Calu3 (cell line): ENCODE measurements around the gene TREML2. TPM values are rescaled to one million over a fixed set of nuclear protein-coding genes. Genes with fewer than 3 reads are reported as not detected.
A peak's percentile ranks its signal among the peaks of the same experiment; 100 is the strongest.

Experiments
- BruUV-seq: library from RNA; stranded (reverse); fragments of 400-500 nt; replicated peaks from 2 replicates; lab custom pipeline; 2021; lab: Mats Ljungman, UMichigan
- CTCF ChIA-PET: fragments of 300-600 bp; sonication (Branson Sonifier 250); formaldehyde crosslinking; loops from one replicate; lab custom pipeline; 2022; ENCODE audit warnings: antibody characterized with exemption; lab: Charles Lee
- DNase-seq: peaks from one replicate; pipeline ENCODE4 v3.0.0; 2022
- H3K27ac Mint-ChIP-seq: one replicate; pipeline ENCODE4 v1.8.0; 2022; ENCODE audit warnings: mixed read lengths; ENCODE audit not compliant: unreplicated experiment
- H3K27me3 Mint-ChIP-seq: one replicate; pipeline ENCODE4 v1.8.0; 2022; ENCODE audit warnings: mixed read lengths; ENCODE audit not compliant: unreplicated experiment
- H3K36me3 Mint-ChIP-seq: one replicate; pipeline ENCODE4 v1.8.0; 2022; ENCODE audit warnings: mild to moderate bottlenecking, moderate library complexity, mixed read lengths; ENCODE audit not compliant: insufficient read depth, unreplicated experiment
- H3K4me1 Mint-ChIP-seq: one replicate; pipeline ENCODE4 v1.8.0; 2022; ENCODE audit warnings: mild to moderate bottlenecking, low read depth, mixed read lengths; ENCODE audit not compliant: unreplicated experiment
- H3K4me3 Mint-ChIP-seq: one replicate; pipeline ENCODE4 v1.8.0; 2022; ENCODE audit warnings: mild to moderate bottlenecking, low read depth, moderate library complexity, mixed read lengths; ENCODE audit not compliant: unreplicated experiment
- H3K9me3 Mint-ChIP-seq: one replicate; pipeline ENCODE4 v1.8.0; 2022; ENCODE audit warnings: low read depth, mixed read lengths; ENCODE audit not compliant: unreplicated experiment
- CTCF ChIP-seq: fragments of 200-600 bp; IDR thresholded peaks from one replicate; pipeline ENCODE4 v1.8.0; 2022; ENCODE audit warnings: antibody characterized with exemption; ENCODE audit not compliant: unreplicated experiment
- intact Hi-C: fragments of 100-400 bp; cut with micrococcal nuclease; formaldehyde crosslinking; loops from one replicate; pipeline ENCODE4 v1.10.0; 2022; ENCODE audit not compliant: unreplicated experiment
- total RNA-seq: library from RNA; stranded (reverse); gene quantifications from 2 replicates; pipeline ENCODE4 v1.2.3, GENCODE V29; 2022

Gene TREML2
- total RNA-seq, 1 experiment from 2014 or later, result not detected

- no peak for TF ChIP-seq CTCF
- Mint-ChIP-seq H3K4me1 (no peaks in the 10 kb centered on the region), H3K4me3 (no peak overlapping the region), H3K36me3 (no peaks in the 10 kb centered on the region), H3K9me3 (no peaks in the 10 kb centered on the region), H3K27me3 (peaks cover 64% of the 10 kb centered on the region), H3K27ac (no peak overlapping the region)
- no TSS peak for BruUV-seq
- CTCF ChIA-PET, result interaction anchor here (1.5 kb wide), 1 partner anchor 12 kb away, joined by 4 read pairs; no protein-coding TSS in a partner anchor
- intact Hi-C loops, result no loop called here
- no peak for DNase-seq
Observed at GRCh38 chr6:41170547-41171160, 30.3 kb downstream of the TREML2 start.

- Mint-ChIP-seq H3K27me3 (peaks cover 84% of the 10 kb centered on the region), H3K27ac (no peak overlapping the region), H3K36me3 (no peaks in the 10 kb centered on the region), H3K4me3 (no peak overlapping the region), H3K4me1 (no peaks in the 10 kb centered on the region), H3K9me3 (no peaks in the 10 kb centered on the region)
- intact Hi-C loops, result no loop called here
- CTCF ChIA-PET, result no interaction called here
- peak; percentile 26 for DNase-seq
- no peak for TF ChIP-seq CTCF
- BruUV-seq, result no TSS peak
Observed at GRCh38 chr6:41167173-41167963, 33.6 kb downstream of the TREML2 start.

- no peak for DNase-seq
- intact Hi-C loops, result no loop called here
- H3K36me3 Mint-ChIP-seq, result no peaks in the 10 kb centered on the region
- no TSS peak for BruUV-seq
- CTCF ChIA-PET, result no interaction called here
- peaks cover 74% of the 10 kb centered on the region for H3K27me3 Mint-ChIP-seq
- H3K27ac Mint-ChIP-seq, result no peak overlapping the region
- no peak overlapping the region for H3K4me3 Mint-ChIP-seq
- H3K4me1 Mint-ChIP-seq, result no peaks in the 10 kb centered on the region
- no peak for TF ChIP-seq CTCF
- no peaks in the 10 kb centered on the region for H3K9me3 Mint-ChIP-seq
Observed at GRCh38 chr6:41164551-41165120, 36.3 kb downstream of the TREML2 start.

GRCh38 chr6:41163419-41163717 lies 37.6 kb downstream of the TREML2 start:
- Mint-ChIP-seq H3K27me3 (peaks cover 72% of the 10 kb centered on the region), H3K27ac (no peak overlapping the region), H3K4me3 (no peak overlapping the region), H3K4me1 (no peaks in the 10 kb centered on the region), H3K36me3 (no peaks in the 10 kb centered on the region), H3K9me3 (no peaks in the 10 kb centered on the region)
- CTCF ChIA-PET, result no interaction called here
- intact Hi-C loops, result no loop called here
- TF ChIP-seq CTCF, result no peak
- DNase-seq, result no peak
- no TSS peak for BruUV-seq
